Keratinocyte (primary cell): ENCODE results near the gene OBI1. TPM values are rescaled to one million over a fixed set of nuclear protein-coding genes. Genes with fewer than 3 reads are reported as not detected.

Experiments used
- DNase-seq: peaks from one replicate; pipeline ENCODE4 v3.0.0-alpha.2; 2011; ENCODE audit warnings: low read depth, missing footprints, low spot score
- FAIRE-seq: peaks from 2 replicates; lab custom pipeline; 2011; peaks lifted over from hg19 to GRCh38; lab: Jason Lieb, UNC
- H2AFZ ChIP-seq: 2 replicates; pipeline ENCODE4 v1.6.0; 2012; ENCODE audit warnings: low read length, control low read depth, inconsistent platforms; ENCODE audit not compliant: control insufficient read depth
- H3K27ac ChIP-seq: 2 replicates; pipeline ENCODE4 v1.5.1; 2011; ENCODE audit warnings: low read length; ENCODE audit not compliant: control insufficient read depth, insufficient read depth
- H3K27me3 ChIP-seq: 3 replicates; pipeline ENCODE4 v1.6.0; 2011; ENCODE audit warnings: low read length; ENCODE audit not compliant: control insufficient read depth, insufficient read depth; ENCODE audit errors: extremely low read depth
- H3K36me3 ChIP-seq, 2 experiments: 2 replicates in 1 of 2; 3 replicates in 1 of 2; pipeline ENCODE4 v1.5.1; 2011; ENCODE audit warnings: low read length in 2 of 2, mild to moderate bottlenecking in 1 of 2; ENCODE audit not compliant: control insufficient read depth in 2 of 2, insufficient read depth in 2 of 2; ENCODE audit errors: extremely low read depth in 1 of 2
- H3K4me1 ChIP-seq: 3 replicates; pipeline ENCODE4 v1.5.1; 2011; ENCODE audit warnings: low read length; ENCODE audit not compliant: control insufficient read depth, insufficient read depth; ENCODE audit errors: extremely low read depth
- H3K4me2 ChIP-seq: 3 replicates; pipeline ENCODE4 v1.6.0; 2011; ENCODE audit warnings: low read depth, low read length; ENCODE audit not compliant: control insufficient read depth, insufficient read depth; ENCODE audit errors: extremely low read depth
- H3K4me3 ChIP-seq, 3 experiments: fragments of 200-600 bp in 1 of 3; sonication (generic) in 1 of 3; 2 replicates in 2 of 3; 3 replicates in 1 of 3; pipeline ENCODE4 v1.5.1; 2011 to 2016; ENCODE audit warnings: low read length in 3 of 3, mild to moderate bottlenecking in 3 of 3, control low read depth in 2 of 3, inconsistent platforms in 1 of 3, low read depth in 1 of 3, mixed read lengths in 1 of 3, mixed run types in 1 of 3, moderate library complexity in 1 of 3; ENCODE audit not compliant: control insufficient read depth in 2 of 3, insufficient read depth in 2 of 3; ENCODE audit errors: extremely low read depth in 1 of 3
- H3K79me2 ChIP-seq: 2 replicates; pipeline ENCODE4 v1.6.0; 2012; ENCODE audit warnings: low read length; ENCODE audit not compliant: control insufficient read depth, insufficient read depth
- H3K9ac ChIP-seq: 3 replicates; pipeline ENCODE4 v1.6.0; 2011; ENCODE audit warnings: low read length; ENCODE audit not compliant: control insufficient read depth, insufficient read depth; ENCODE audit errors: extremely low read depth
- H3K9me1 ChIP-seq: 3 replicates; pipeline ENCODE4 v1.6.0; 2011; ENCODE audit warnings: low read length; ENCODE audit not compliant: control insufficient read depth, insufficient read depth; ENCODE audit errors: extremely low read depth
- H3K9me3 ChIP-seq: 2 replicates; pipeline ENCODE4 v1.5.1; 2012; ENCODE audit warnings: low read depth, low read length; ENCODE audit not compliant: control insufficient read depth
- H4K20me1 ChIP-seq: 3 replicates; pipeline ENCODE4 v1.6.0; 2011; ENCODE audit warnings: low read length; ENCODE audit not compliant: control insufficient read depth, insufficient read depth; ENCODE audit errors: extremely low read depth
- EZH2 ChIP-seq: IDR thresholded peaks from one replicate; pipeline ENCODE4 v1.6.1; 2012; ENCODE audit warnings: inconsistent platforms, mild to moderate bottlenecking, low read length, moderate library complexity
- dilution Hi-C: fragments of 300-500 bp; cut with MboI; formaldehyde crosslinking; loops from one replicate; pipeline ENCODE4 v1.7.0; 2020; ENCODE audit warnings: low sequenced_read_pairs; ENCODE audit not compliant: extremely low pct_ligation_motif_present
- polyA plus RNA-seq, 5 experiments: library from polyadenylated mRNA; depleted of rRNA in 3 of 5; stranded (reverse) in 3 of 5; stranded (forward) in 1 of 5; unstranded in 1 of 5; fragments of >200 nt; gene quantifications; 1 replicate in 1 of 5; 2 replicates in 3 of 5; 3 replicates in 1 of 5; pipeline versions ENCODE4 v1.2.1 to v1.2.3, GENCODE V29; 2011 to 2012; ENCODE audit warnings: missing spikeins in 2 of 5, low read depth in 1 of 5, low replicate concordance in 1 of 5
- TF ChIP-seq, protein P1 (sequence below), 3 experiments: IDR thresholded peaks in 1 of 3; conservative IDR thresholded peaks in 1 of 3; optimal IDR thresholded peaks in 1 of 3; 2 replicates in 2 of 3; 3 replicates in 1 of 3; pipeline versions ENCODE3 to v1.5.1; 2011; ENCODE audit warnings: low read length in 3 of 3, mild to moderate bottlenecking in 3 of 3, moderate library complexity in 2 of 3, control low read depth in 1 of 3, inconsistent platforms in 1 of 3; ENCODE audit not compliant: insufficient read depth in 2 of 3; ENCODE audit errors: extremely low read depth in 1 of 3

The OBI1 gene
- polyA plus RNA-seq, 1 donor (not counting 4 experiments of a cell fraction or from before 2014, with no cell fraction given), result 14.4 TPM

DNA sequence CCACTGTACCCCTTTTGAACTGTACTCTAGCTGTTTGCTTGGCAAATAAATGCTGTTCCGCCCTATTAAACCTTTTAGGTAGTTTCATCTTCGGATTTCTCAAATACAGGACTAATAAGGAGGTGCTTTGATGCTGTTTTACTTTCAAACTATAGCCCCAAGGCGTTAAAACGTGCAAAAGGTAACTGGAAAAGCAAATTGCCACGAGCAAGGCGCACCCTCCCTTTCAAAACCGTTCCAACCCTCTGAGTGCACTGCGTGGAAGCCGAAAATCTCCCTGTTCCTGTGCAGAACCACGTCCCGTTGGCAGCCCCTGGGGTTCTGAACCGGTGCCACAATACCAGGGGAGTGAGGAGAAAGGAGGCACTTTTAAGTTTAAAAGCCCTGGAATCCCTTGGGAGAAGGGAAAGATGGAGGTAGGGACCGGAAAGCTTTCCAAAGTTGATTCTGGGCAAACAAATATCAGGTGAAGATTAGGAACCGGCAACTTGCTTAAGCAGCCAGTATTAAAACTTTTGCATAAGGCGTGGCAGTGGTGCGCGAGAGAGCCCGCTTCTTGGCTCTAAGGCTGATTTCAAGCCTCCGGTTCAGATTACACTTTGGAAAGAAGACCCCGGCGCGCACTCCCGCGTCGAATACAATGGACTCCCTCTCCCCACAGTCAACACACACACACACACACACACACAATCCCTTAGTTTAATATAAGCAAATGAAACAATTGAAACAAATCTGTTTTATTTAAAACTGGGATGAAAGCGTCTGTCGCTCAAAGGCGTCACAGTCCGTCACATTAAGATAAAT lies 65.1 kb downstream of the OBI1 start:
- Histone ChIP-seq H3K27me3 (peaks cover 66% of the 10 kb centered on the region), H2AFZ (no peak overlapping the region), H3K36me3 (no peaks in the 10 kb centered on the region), H3K9ac (no peak overlapping the region), H3K9me3 (peaks cover 2% of the 10 kb centered on the region), H4K20me1 (no peaks in the 10 kb centered on the region), H3K9me1 (no peaks in the 10 kb centered on the region), H3K79me2 (no peaks in the 10 kb centered on the region), H3K4me1 (no peaks in the 10 kb centered on the region), H3K4me3 (no peak overlapping the region), H3K4me2 (no peak overlapping the region), H3K27ac (no peak overlapping the region)
- no peak for FAIRE-seq
- no peak for DNase-seq
- TF ChIP-seq, protein P1, sequence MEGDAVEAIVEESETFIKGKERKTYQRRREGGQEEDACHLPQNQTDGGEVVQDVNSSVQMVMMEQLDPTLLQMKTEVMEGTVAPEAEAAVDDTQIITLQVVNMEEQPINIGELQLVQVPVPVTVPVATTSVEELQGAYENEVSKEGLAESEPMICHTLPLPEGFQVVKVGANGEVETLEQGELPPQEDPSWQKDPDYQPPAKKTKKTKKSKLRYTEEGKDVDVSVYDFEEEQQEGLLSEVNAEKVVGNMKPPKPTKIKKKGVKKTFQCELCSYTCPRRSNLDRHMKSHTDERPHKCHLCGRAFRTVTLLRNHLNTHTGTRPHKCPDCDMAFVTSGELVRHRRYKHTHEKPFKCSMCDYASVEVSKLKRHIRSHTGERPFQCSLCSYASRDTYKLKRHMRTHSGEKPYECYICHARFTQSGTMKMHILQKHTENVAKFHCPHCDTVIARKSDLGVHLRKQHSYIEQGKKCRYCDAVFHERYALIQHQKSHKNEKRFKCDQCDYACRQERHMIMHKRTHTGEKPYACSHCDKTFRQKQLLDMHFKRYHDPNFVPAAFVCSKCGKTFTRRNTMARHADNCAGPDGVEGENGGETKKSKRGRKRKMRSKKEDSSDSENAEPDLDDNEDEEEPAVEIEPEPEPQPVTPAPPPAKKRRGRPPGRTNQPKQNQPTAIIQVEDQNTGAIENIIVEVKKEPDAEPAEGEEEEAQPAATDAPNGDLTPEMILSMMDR (optimal IDR thresholded peaks at IDR 0.05 in 1 of 3, IDR thresholded peaks at IDR 0.05 in 1 of 3, conservative IDR thresholded peaks at IDR 0.05 in 1 of 3; ENCODE audit: extremely low read depth in 1 of 3, insufficient read depth in 2 of 3, low read length in 3 of 3), result no peak
- peak; percentile 67 for TF ChIP-seq EZH2
- dilution Hi-C loops, result no loop called here

DNA sequence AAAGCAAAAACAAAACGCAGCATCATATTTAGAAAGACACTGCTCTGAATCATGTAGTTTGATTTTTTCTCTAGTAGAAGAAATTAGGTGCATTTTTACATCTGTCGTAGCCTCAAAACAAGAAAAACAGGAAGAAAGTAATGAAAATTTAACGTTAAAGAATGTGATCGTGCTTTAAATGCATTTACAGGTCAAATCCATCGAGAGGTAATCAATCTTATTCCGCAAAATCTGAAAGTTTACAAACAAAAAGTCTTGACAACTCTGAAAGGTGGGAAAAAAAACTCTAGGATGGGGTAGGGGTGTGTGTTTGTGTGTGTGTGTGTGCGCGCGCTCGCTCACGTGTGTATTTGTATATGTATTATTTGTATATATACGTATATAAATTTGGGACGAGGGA lies 65.8 kb downstream of the OBI1 start:
- Histone ChIP-seq H3K27me3 (peaks cover 66% of the 10 kb centered on the region), H3K36me3 (no peaks in the 10 kb centered on the region), H3K4me2 (no peak overlapping the region), H3K9me3 (peaks cover 2% of the 10 kb centered on the region), H3K4me1 (no peaks in the 10 kb centered on the region), H3K4me3 (no peak overlapping the region), H3K79me2 (no peaks in the 10 kb centered on the region), H3K27ac (no peak overlapping the region), H4K20me1 (no peaks in the 10 kb centered on the region), H2AFZ (no peak overlapping the region), H3K9me1 (no peaks in the 10 kb centered on the region), H3K9ac (no peak overlapping the region)
- FAIRE-seq, result no peak
- no peak for DNase-seq
- no peak for TF ChIP-seq EZH2
- TF ChIP-seq, protein P1 (optimal IDR thresholded peaks at IDR 0.05 in 1 of 3, IDR thresholded peaks at IDR 0.05 in 1 of 3, conservative IDR thresholded peaks at IDR 0.05 in 1 of 3; ENCODE audit: extremely low read depth in 1 of 3, insufficient read depth in 2 of 3, low read length in 3 of 3), result no peak
- dilution Hi-C loops, result no loop called here
